Thymus (tissue), 11 donors: Measurements from ENCODE around the gene ASCC2. TPM values are rescaled to one million over a fixed set of nuclear protein-coding genes. Genes with fewer than 3 reads are reported as not detected.

Experiments
- DNase-seq, 9 donors: peaks; one replicate each; pipeline ENCODE4 v3.0.0-alpha.2; 2013; ENCODE audit warnings: low spot score in 9 of 9, low read depth in 6 of 9, missing footprints in 1 of 9
- H3K27ac ChIP-seq, 2 donors: one replicate each; pipeline ENCODE4 v1.5.1; 2013; ENCODE audit warnings: control low read depth in 1 of 2, low read depth in 1 of 2, low read length in 1 of 2, mild to moderate bottlenecking in 1 of 2, moderate library complexity in 1 of 2
- H3K27me3 ChIP-seq, 2 donors: one replicate each; pipeline ENCODE4 v1.5.1; 2013; ENCODE audit warnings: low read length in 1 of 2; ENCODE audit not compliant: control insufficient read depth in 2 of 2, insufficient read depth in 1 of 2
- H3K36me3 ChIP-seq, 2 donors: one replicate each; pipeline ENCODE4 v1.5.1; 2013; ENCODE audit warnings: low read length in 1 of 2, mild to moderate bottlenecking in 1 of 2, moderate library complexity in 1 of 2; ENCODE audit not compliant: control insufficient read depth in 2 of 2, insufficient read depth in 2 of 2
- H3K4me1 ChIP-seq, 2 donors: one replicate each; pipeline ENCODE4 v1.5.1; 2013; ENCODE audit warnings: low read length in 2 of 2; ENCODE audit not compliant: control insufficient read depth in 2 of 2, insufficient read depth in 2 of 2
- H3K4me3 ChIP-seq, 2 donors: one replicate each; pipeline ENCODE4 v1.5.1; 2013; ENCODE audit warnings: low read length in 2 of 2, control low read depth in 1 of 2, mild to moderate bottlenecking in 1 of 2
- H3K9me3 ChIP-seq, 2 donors: one replicate each; pipeline ENCODE4 v1.5.1; 2013; ENCODE audit warnings: low read length in 1 of 2, mild to moderate bottlenecking in 1 of 2; ENCODE audit not compliant: control insufficient read depth in 2 of 2, insufficient read depth in 1 of 2
- WGBS: extraction: QIAGEN DNeasy Blood & Tissue Kit; methylation state at CpG from one replicate; pipeline ENCODE4 v1.1.7; 2013; 5-methylcytosine and 5-hydroxymethylcytosine counted together
- polyA plus RNA-seq: library from polyadenylated mRNA; stranded (reverse); fragments of 200-250 nt; gene quantifications from one replicate; pipeline ENCODE4 v1.2.3, GENCODE V29; 2013
- total RNA-seq: library from RNA; stranded (reverse); fragments of 120-200 nt; gene quantifications from one replicate; pipeline ENCODE4 v1.2.4, GENCODE V29; 2013
- donor health status: healthy.

ASCC2 gene
- total and polyA plus RNA-seq, 2 donors = 26.4 to 51.8 TPM

DNA sequence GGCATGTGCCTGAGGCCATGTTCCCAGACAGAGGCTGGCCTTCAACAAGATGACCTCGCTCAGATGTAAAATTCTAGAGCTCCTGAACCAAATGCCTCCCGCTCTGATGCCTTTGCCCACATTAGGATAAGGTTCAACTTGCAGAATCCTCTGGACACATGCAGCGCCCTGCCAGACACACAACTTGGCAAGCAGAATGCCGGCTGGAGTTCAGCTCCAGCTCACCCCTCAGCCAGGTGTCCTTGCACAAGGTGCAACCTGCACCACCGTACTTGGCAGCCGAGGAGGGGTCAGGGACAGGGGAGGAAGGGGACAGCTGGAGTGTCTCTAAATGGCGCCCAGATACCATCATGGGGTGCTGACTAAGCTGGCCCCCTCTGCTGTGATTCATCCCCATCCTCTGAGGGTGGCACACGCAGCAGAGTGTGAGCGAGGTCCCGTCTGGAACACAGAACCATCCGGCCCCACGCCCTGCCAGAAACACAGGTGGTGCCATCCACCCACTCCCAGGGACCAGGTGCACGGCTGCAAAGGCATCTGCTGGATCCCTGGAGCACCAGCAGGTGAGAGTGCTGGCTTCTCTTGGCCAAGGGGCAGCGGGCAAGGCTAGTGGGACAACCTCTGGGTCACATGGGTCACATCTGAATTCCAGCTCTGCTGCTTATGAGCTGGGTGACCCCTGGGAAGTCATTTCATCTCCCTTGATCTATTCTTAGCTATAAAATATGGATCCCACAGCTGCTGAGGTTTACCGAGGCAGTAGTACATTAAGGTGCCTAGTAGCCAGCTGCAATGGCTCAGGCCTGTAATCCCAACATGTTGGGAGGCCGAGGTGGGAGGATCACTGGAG is 84.0 kb downstream of the ASCC2 start:
- 97% methylated on average over 16 of the region's 16 CpGs for WGBS
- DNase-seq = no peak
- no peak overlapping the region for H3K4me3 ChIP-seq

GRCh38 chr22:29751669-29752068 is 86.4 kb downstream of the ASCC2 start:
- peaks cover 0 to 9% of the 10 kb centered on the region in 2 donors for H3K4me1 ChIP-seq
- H3K27me3 ChIP-seq = no peaks in the 10 kb centered on the region
- DNase-seq = no peak
- H3K27ac ChIP-seq = no peak overlapping the region
- H3K9me3 ChIP-seq = no peaks in the 10 kb centered on the region
- WGBS = 98% methylated on average over 2 of the region's 2 CpGs
- H3K4me3 ChIP-seq = no peak overlapping the region
- H3K36me3 ChIP-seq = peaks cover 10 to 25% of the 10 kb centered on the region in 2 donors

More for the DNA sequence above, 84.0 kb downstream of the ASCC2 start:
- no peak overlapping the region for H3K27ac ChIP-seq
- no peaks in the 10 kb centered on the region for H3K27me3 ChIP-seq
- H3K9me3 ChIP-seq = no peaks in the 10 kb centered on the region
- H3K4me1 ChIP-seq = peaks cover 0 to 9% of the 10 kb centered on the region in 2 donors
- H3K36me3 ChIP-seq = peaks cover 0 to 7% of the 10 kb centered on the region in 2 donors

DNA sequence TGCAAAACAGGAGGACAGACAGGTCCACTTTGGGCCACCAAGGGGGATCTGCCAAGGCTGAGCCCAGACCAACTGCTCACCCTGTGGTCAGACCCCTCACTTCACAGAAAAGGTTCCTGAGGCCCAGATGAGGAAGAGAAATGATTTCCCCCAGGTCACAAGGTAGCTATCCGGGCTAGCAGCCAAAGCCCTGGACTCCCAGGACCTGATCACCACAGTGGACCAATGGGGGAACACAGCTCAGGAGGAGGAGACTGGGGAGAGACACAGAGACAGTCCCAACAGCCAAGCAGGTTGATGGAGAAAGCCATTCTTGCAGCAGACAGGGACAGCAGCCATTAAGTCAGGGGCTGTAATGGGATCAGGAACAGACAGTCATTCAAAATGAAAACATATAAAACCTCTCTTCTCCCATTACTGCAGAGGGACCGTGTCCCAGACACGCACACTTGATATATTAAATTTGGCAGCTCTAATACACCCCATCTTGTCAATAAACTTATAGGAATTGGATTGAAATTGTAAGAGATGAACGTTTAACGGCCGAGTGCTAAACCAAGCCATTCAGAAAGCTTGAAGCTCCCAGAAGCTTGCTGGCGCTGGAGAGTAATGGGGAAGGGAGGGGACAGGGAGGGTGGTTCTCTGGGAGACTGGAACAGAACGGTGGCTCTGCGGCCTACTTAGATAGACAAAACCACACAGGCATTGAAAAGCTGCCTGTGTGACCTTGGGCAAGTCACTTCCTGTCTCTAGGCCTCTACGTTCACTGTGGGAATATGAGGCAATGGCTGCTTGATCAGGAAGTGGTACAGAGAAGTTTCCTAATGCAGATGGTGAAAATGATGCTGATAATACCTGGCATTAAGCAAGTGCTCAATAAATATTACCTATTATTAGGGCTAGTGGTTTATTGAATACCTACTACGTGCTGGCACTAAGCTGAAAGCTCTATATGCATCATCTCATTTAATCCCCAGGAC is 87.2 kb downstream of the ASCC2 start:
- Histone ChIP-seq H3K36me3 (peaks cover 10 to 28% of the 10 kb centered on the region in 2 donors), H3K4me3 (no peak overlapping the region), H3K9me3 (no peaks in the 10 kb centered on the region), H3K27me3 (no peaks in the 10 kb centered on the region), H3K4me1 (peaks cover 0 to 9% of the 10 kb centered on the region in 2 donors), H3K27ac (no peak overlapping the region)
- 83% methylated on average over 11 of the region's 11 CpGs for WGBS
- peak in 2 of 9 donors; percentile 19 to 42 for DNase-seq

DNA sequence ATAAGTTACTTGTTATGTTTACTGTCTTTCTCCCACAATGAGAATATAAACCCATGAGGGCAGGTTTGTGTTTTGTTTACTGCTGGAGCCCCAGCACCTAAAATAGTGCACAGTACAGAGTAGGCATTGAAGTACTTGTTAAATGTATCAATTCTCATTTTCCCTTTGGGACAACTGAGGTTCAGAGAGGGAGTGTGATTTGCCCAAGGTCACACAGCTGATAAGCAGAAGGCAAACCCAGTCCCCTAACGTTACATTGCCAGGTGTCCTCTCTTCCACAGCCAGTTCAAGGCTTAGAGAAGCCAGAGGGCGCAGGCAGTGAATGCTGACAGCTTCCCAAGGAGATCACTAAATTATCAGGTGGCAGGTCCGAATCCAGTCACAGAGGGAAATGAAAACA is 88.0 kb downstream of the ASCC2 start:
- Histone ChIP-seq H3K36me3 (peaks cover 10 to 34% of the 10 kb centered on the region in 2 donors), H3K27me3 (no peaks in the 10 kb centered on the region), H3K27ac (no peak overlapping the region), H3K9me3 (no peaks in the 10 kb centered on the region), H3K4me1 (peaks cover 0 to 10% of the 10 kb centered on the region in 2 donors), H3K4me3 (no peak overlapping the region)
- no peak for DNase-seq
- 99% methylated on average over 3 of the region's 3 CpGs for WGBS

DNA sequence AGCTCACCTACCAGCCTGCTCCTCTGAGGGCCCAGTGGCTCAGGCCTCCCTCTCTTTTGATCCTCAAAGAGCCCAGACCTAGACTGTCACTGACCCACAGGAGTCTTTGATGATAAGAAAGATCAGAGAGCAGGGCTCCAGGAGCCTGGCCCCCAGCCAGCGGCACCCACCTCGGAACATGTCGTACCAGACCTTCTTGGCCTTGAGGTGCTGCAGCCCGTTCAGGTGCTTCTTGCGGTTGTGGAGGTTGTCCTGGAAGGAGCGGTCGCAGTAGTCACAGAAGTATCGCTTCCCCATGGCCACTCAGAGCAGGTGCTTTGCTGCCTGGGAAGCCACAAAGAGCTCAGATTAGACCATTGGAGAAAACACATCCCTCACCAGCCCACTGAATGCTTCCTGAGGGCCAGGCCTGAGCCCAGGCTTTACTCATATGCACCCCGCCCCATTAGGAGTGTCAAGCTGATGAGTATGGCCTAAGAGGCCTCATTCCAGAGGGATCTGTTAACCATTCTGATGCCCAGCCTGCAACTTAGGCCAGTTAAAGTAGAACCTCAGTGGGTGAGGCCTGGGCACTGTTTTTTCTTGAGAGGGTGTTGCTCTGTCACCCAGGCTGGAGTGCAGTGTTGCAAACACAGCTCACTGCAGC is 89.7 kb downstream of the ASCC2 start:
- 97% methylated on average over 9 of the region's 9 CpGs for WGBS
- peaks cover 0 to 10% of the 10 kb centered on the region in 2 donors for H3K4me1 ChIP-seq

DNA sequence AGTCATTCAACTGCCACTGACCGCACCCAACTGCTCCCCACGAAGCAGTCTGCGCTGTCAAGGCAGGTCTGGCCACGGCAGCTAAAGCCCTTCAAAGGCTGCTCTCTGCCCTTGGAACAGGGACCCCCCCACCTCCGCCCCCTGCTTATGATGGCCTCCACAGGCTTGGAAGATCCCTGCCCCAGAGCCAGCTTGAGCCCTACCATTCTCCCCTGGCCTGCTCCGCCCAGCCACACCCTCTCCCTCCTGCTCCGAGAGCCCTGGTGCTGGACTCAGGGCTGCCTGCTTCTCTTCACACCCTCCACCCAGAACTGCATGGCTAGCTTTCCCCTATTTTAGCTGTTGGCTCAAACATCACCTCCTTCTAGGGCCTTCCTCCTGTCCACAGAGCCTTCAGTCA is 90.2 kb downstream of the ASCC2 start:
- Histone ChIP-seq H3K27ac (no peak overlapping the region), H3K9me3 (no peaks in the 10 kb centered on the region), H3K27me3 (no peaks in the 10 kb centered on the region), H3K36me3 (peaks cover 10 to 27% of the 10 kb centered on the region in 2 donors), H3K4me1 (peaks cover 0 to 14% of the 10 kb centered on the region in 2 donors), H3K4me3 (no peak overlapping the region)
- 96% methylated on average over 7 of the region's 7 CpGs for WGBS
- DNase-seq = no peak

More for the DNA sequence above, 89.7 kb downstream of the ASCC2 start:
- no peak overlapping the region for H3K4me3 ChIP-seq
- no peaks in the 10 kb centered on the region for H3K27me3 ChIP-seq
- H3K27ac ChIP-seq = no peak overlapping the region
- no peaks in the 10 kb centered on the region for H3K9me3 ChIP-seq
- DNase-seq = no peak
- H3K36me3 ChIP-seq = peaks cover 10 to 27% of the 10 kb centered on the region in 2 donors

GRCh38 chr22:29744902-29745301 is 93.2 kb downstream of the ASCC2 start:
- DNase-seq = peak in 1 of 9 donors; percentile 16
- peaks cover 22 to 40% of the 10 kb centered on the region in 2 donors for H3K36me3 ChIP-seq
- no peaks in the 10 kb centered on the region for H3K9me3 ChIP-seq
- WGBS = 96% methylated on average over 8 of the region's 8 CpGs
- H3K4me1 ChIP-seq = peaks cover 9 to 22% of the 10 kb centered on the region in 2 donors
- no peak overlapping the region for H3K4me3 ChIP-seq
- H3K27ac ChIP-seq = no peak overlapping the region
- H3K27me3 ChIP-seq = no peaks in the 10 kb centered on the region

DNA sequence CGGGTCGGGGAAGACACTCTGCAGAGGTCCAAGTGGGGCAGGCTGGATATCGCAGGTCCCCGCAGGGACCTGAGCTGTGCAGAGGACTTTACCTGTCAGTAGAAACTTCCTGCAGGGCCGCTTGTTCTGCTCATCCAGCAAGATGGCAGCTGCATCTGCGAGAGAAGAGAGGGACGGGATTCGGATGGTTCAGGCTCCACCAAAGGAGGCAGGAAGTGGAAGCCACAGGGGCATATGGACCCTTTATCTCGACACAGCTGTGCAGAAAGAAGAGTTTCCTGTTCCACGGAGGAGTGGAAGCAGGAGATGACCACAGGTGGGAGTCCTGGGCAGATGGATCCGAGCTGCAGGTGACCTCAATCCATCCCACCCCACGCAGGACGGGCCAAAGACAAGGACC is 95.7 kb downstream of the ASCC2 start:
- Histone ChIP-seq H3K27me3 (no peaks in the 10 kb centered on the region), H3K9me3 (no peaks in the 10 kb centered on the region), H3K4me1 (peaks cover 9 to 22% of the 10 kb centered on the region in 2 donors), H3K27ac (peak overlapping the region; percentile 61 to 78), H3K4me3 (no peak overlapping the region), H3K36me3 (peaks cover 27 to 47% of the 10 kb centered on the region in 2 donors)
- DNase-seq = peak in 7 of 9 donors; percentile 16 to 74 (median 34)
- 25% methylated on average over 13 of the region's 13 CpGs for WGBS
